Stomach smooth muscle (tissue), 2 donors: ENCODE data around the gene AFF4.

Experiments
- H3K27ac ChIP-seq: one replicate; pipeline ENCODE4 v1.7.0; 2013; ENCODE audit warnings: mild to moderate bottlenecking, low read length, inconsistent platforms
- H3K27me3 ChIP-seq, 2 donors: one replicate each; pipeline ENCODE4 v1.7.0; 2013; ENCODE audit warnings: low read length in 2 of 2; ENCODE audit not compliant: insufficient read depth in 2 of 2, control insufficient read depth in 1 of 2
- H3K36me3 ChIP-seq, 2 donors: one replicate each; pipeline ENCODE4 v1.7.0; 2013; ENCODE audit warnings: low read length in 2 of 2; ENCODE audit not compliant: control insufficient read depth in 2 of 2, insufficient read depth in 2 of 2
- H3K4me1 ChIP-seq: one replicate; pipeline ENCODE4 v1.7.0; 2013; ENCODE audit warnings: low read length; ENCODE audit not compliant: control insufficient read depth, insufficient read depth
- H3K4me3 ChIP-seq, 2 donors: one replicate each; pipeline ENCODE4 v1.7.0; 2013; ENCODE audit warnings: low read length in 2 of 2
- H3K9ac ChIP-seq, 2 donors: one replicate each; pipeline ENCODE4 v1.7.0; 2013; ENCODE audit warnings: low read length in 2 of 2, mild to moderate bottlenecking in 1 of 2
- H3K9me3 ChIP-seq, 2 donors: one replicate each; pipeline ENCODE4 v1.7.0; 2013; ENCODE audit warnings: low read length in 2 of 2; ENCODE audit not compliant: control insufficient read depth in 2 of 2
- donor health status: healthy.
- donor health status: Pancreatic carcinoma.

The AFF4 gene

GRCh38 chr5:132826424-132827082, 136.9 kb downstream of the AFF4 start:
- Histone ChIP-seq H3K4me1 (peaks cover 24% of the 10 kb centered on the region), H3K27ac (no peak overlapping the region), H3K9ac (no peak overlapping the region), H3K9me3 (no peaks in the 10 kb centered on the region), H3K36me3 (no peaks in the 10 kb centered on the region), H3K27me3 (peaks cover 21 to 40% of the 10 kb centered on the region in 2 donors), H3K4me3 (no peak overlapping the region)

DNA sequence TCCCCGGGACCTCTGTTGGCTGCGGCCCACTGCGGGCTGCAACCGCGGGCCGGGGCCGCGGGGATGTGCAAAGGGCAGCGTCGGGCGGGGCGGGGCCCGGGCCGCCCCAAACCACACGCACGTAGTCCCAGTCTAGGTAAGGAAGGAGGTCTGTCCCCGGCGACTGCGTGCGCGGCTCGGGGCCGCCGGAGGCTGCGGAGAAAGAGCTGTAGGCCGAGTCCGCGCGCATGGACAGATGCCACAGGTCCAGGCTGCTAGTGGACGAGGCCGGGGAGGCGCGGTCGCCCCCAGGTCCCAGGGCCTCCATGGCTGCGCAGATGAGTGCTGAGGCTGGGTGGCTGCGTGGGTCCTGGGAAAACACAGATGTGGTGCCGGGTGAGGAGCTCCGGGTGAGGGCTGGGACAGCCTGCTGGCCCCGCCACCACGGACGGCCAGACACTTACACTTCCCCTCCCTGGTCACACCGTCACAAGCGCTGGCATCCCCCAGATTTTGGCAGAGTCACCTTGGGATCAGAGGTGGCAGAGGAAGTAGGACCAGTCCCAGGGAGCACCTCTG, 137.5 kb downstream of the AFF4 start:
- no peak overlapping the region for H3K4me3 ChIP-seq
- no peaks in the 10 kb centered on the region for H3K36me3 ChIP-seq
- H3K4me1 ChIP-seq = peaks cover 23% of the 10 kb centered on the region
- H3K27me3 ChIP-seq = peaks cover 21 to 36% of the 10 kb centered on the region in 2 donors
- no peak overlapping the region for H3K9ac ChIP-seq
- H3K27ac ChIP-seq = no peak overlapping the region
- H3K9me3 ChIP-seq = no peaks in the 10 kb centered on the region
